ENCODE results near the gene KCTD5.
"Not testable (repeated sequence)": the region's sequence is repeated elsewhere in the genome, so short reads cannot be mapped to it uniquely, and the experiment has no call there.

GRCh38 chr16:2639722-2640072 lies 42.6 kb upstream of the KCTD5 start:
- TF ChIP-seq, protein P1, sequence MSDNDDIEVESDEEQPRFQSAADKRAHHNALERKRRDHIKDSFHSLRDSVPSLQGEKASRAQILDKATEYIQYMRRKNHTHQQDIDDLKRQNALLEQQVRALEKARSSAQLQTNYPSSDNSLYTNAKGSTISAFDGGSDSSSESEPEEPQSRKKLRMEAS (CRISPR knock-in tag; IDR thresholded peaks at IDR 0.05) = not testable (repeated sequence)
- not testable (repeated sequence) for TF ChIP-seq FOXP1 (CRISPR knock-in tag; IDR thresholded peaks at IDR 0.05; ENCODE audit: borderline replicate concordance); AFF4 (CRISPR knock-in tag; IDR thresholded peaks at IDR 0.05; ENCODE audit: borderline replicate concordance); TCF7 (CRISPR knock-in tag; IDR thresholded peaks at IDR 0.05; ENCODE audit: low read depth); CTCF (IDR thresholded peaks at IDR 0.05); JUN (CRISPR knock-in tag; IDR thresholded peaks at IDR 0.05); RELA (CRISPR knock-in tag; IDR thresholded peaks at IDR 0.05; ENCODE audit: borderline replicate concordance); NFE2L1 (CRISPR knock-in tag; IDR thresholded peaks at IDR 0.05)
- TF ChIP-seq, protein P2, sequence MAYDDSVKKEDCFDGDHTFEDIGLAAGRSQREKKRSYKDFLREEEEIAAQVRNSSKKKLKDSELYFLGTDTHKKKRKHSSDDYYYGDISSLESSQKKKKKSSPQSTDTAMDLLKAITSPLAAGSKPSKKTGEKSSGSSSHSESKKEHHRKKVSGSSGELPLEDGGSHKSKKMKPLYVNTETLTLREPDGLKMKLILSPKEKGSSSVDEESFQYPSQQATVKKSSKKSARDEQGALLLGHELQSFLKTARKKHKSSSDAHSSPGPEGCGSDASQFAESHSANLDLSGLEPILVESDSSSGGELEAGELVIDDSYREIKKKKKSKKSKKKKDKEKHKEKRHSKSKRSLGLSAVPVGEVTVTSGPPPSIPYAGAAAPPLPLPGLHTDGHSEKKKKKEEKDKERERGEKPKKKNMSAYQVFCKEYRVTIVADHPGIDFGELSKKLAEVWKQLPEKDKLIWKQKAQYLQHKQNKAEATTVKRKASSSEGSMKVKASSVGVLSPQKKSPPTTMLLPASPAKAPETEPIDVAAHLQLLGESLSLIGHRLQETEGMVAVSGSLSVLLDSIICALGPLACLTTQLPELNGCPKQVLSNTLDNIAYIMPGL (CRISPR knock-in tag; IDR thresholded peaks at IDR 0.05) = not testable (repeated sequence)
- TF ChIP-seq, protein P3, sequence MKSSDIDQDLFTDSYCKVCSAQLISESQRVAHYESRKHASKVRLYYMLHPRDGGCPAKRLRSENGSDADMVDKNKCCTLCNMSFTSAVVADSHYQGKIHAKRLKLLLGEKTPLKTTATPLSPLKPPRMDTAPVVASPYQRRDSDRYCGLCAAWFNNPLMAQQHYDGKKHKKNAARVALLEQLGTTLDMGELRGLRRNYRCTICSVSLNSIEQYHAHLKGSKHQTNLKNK (CRISPR knock-in tag; IDR thresholded peaks at IDR 0.05) = not testable (repeated sequence)
- TF ChIP-seq, protein P4, sequence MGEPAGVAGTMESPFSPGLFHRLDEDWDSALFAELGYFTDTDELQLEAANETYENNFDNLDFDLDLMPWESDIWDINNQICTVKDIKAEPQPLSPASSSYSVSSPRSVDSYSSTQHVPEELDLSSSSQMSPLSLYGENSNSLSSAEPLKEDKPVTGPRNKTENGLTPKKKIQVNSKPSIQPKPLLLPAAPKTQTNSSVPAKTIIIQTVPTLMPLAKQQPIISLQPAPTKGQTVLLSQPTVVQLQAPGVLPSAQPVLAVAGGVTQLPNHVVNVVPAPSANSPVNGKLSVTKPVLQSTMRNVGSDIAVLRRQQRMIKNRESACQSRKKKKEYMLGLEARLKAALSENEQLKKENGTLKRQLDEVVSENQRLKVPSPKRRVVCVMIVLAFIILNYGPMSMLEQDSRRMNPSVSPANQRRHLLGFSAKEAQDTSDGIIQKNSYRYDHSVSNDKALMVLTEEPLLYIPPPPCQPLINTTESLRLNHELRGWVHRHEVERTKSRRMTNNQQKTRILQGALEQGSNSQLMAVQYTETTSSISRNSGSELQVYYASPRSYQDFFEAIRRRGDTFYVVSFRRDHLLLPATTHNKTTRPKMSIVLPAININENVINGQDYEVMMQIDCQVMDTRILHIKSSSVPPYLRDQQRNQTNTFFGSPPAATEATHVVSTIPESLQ (CRISPR knock-in tag; IDR thresholded peaks at IDR 0.05) = not testable (repeated sequence)
